ENCODE data around the gene MICAL3. TPM values are rescaled to one million over a fixed set of nuclear protein-coding genes. Genes with fewer than 3 reads are reported as not detected.
A peak's percentile ranks its signal among the peaks of the same experiment; 100 is the strongest.

The MICAL3 gene
- total RNA-seq, 2 experiments from 2014 or later, result 26.4 to 29.7 TPM

GRCh38 chr22:17780116-17780740, 244.1 kb downstream of the MICAL3 start:
- H3K27ac Mint-ChIP-seq, result peak overlapping the region; percentile 73
- ATAC-seq (no peak), DNase-seq (peak; percentile 46)
- ChIA-PET POLR2A (interaction anchor here (0.7 to 1.4 kb wide), 3 partner anchors 10 to 297 kb away, joined by 3 to 6 read pairs (median 4); partner anchors contain the start of genes BCL2L13 and PEX26), CTCF (interaction anchor here (1.2 to 3.1 kb wide), 3 partner anchors 13 to 296 kb away, joined by 4 to 19 read pairs (median 5); no protein-coding TSS in a partner anchor)
- peaks cover 19% of the 10 kb centered on the region for H3K36me3 Mint-ChIP-seq (ENCODE audit: low read depth)
- H3K4me3 Mint-ChIP-seq, result no peak overlapping the region
- H3K4me1 Mint-ChIP-seq (ENCODE audit: low read depth), result peaks cover 60% of the 10 kb centered on the region
- H3K27me3 Mint-ChIP-seq (ENCODE audit: low read depth), result no peaks in the 10 kb centered on the region
- no peaks in the 10 kb centered on the region for H3K9me3 Mint-ChIP-seq (ENCODE audit: insufficient read depth)

GRCh38 chr22:17779286-17780115, 244.9 kb downstream of the MICAL3 start:
- Mint-ChIP-seq H3K4me1 (ENCODE audit: low read depth) (peaks cover 66% of the 10 kb centered on the region), H3K36me3 (ENCODE audit: low read depth) (peaks cover 19% of the 10 kb centered on the region), H3K4me3 (peak overlapping the region; percentile 90), H3K9me3 (ENCODE audit: insufficient read depth) (no peaks in the 10 kb centered on the region), H3K27me3 (ENCODE audit: low read depth) (no peaks in the 10 kb centered on the region), H3K27ac (peak overlapping the region; percentile 83)
- ChIA-PET POLR2A (interaction anchor here (0.9 to 1.4 kb wide), 2 partner anchors 141 to 298 kb away, joined by 3 to 6 read pairs; partner anchors contain the start of genes BCL2L13 and PEX26), CTCF (interaction anchor here (1.2 to 3.1 kb wide), 2 partner anchors 12 to 36 kb away, joined by 4 to 19 read pairs; no protein-coding TSS in a partner anchor)
- DNase-seq (no peak), ATAC-seq (no peak)

GRCh38 chr22:17778412-17778976, 245.9 kb downstream of the MICAL3 start:
- ATAC-seq (no peak), DNase-seq (no peak)
- Mint-ChIP-seq H3K4me1 (ENCODE audit: low read depth) (peaks cover 68% of the 10 kb centered on the region), H3K27me3 (ENCODE audit: low read depth) (no peaks in the 10 kb centered on the region), H3K27ac (peak overlapping the region; percentile 73), H3K36me3 (ENCODE audit: low read depth) (peaks cover 19% of the 10 kb centered on the region), H3K4me3 (peak overlapping the region; percentile 90), H3K9me3 (ENCODE audit: insufficient read depth) (no peaks in the 10 kb centered on the region)
- ChIA-PET CTCF (no interaction called here), POLR2A (interaction anchor here (0.9 to 1.7 kb wide), 3 partner anchors 10 to 299 kb away, joined by 3 to 11 read pairs (median 5); partner anchors contain the start of genes BCL2L13 and PEX26)

GRCh38 chr22:17777717-17778044, 246.7 kb downstream of the MICAL3 start:
- Mint-ChIP-seq H3K27me3 (ENCODE audit: low read depth) (peaks cover 5% of the 10 kb centered on the region), H3K27ac (peak overlapping the region; percentile 98), H3K4me3 (peak overlapping the region; percentile 90), H3K36me3 (ENCODE audit: low read depth) (peaks cover 22% of the 10 kb centered on the region), H3K4me1 (ENCODE audit: low read depth) (peaks cover 76% of the 10 kb centered on the region), H3K9me3 (ENCODE audit: insufficient read depth) (no peaks in the 10 kb centered on the region)
- DNase-seq (no peak), ATAC-seq (no peak)
- CTCF ChIA-PET, result interaction anchor here (1.6 kb wide), 1 partner anchor 35 kb away, joined by 7 read pairs; no protein-coding TSS in a partner anchor
- POLR2A ChIA-PET, result interaction anchor here (0.6 to 1.7 kb wide), 5 partner anchors 10 to 300 kb away, joined by 3 to 11 read pairs (median 4); partner anchors contain the start of genes BCL2L13 and PEX26

DNA sequence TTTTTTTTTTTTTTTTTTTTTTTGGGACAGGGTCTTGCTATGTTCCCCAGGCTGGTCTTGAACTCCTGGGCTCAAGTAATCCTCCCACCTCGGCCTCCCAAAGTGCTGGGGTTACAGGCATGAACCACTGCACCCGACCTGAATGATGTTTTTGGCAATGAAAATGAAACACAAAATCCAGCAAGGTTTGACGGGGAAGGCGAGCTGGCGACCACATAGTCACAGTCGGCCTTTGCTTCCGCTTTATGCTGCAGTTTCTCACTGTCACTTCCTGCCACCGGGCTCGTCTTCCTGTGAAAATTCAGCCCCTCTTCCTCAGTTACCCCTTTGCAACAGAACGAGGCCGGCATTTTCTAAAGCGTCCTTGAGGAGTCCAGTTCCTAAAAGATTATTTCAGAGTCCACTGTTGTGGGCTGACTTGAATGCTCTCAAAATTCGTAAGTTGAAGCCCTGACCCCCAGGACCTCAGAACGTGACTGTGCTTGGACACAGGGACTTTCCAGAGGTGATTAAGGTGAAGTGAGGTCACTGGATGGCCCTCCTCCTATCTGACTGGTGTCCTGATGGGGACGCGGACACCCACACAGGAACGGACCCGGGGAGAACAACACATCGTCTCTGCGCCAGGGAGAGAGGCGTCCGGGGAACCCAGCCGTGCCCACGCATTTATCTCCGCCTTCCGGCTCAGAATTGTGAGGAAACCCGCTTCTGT, 247.2 kb downstream of the MICAL3 start:
- Mint-ChIP-seq H3K4me1 (ENCODE audit: low read depth) (peaks cover 80% of the 10 kb centered on the region), H3K4me3 (peak overlapping the region; percentile 90), H3K36me3 (ENCODE audit: low read depth) (peaks cover 24% of the 10 kb centered on the region), H3K9me3 (ENCODE audit: insufficient read depth) (no peaks in the 10 kb centered on the region), H3K27me3 (ENCODE audit: low read depth) (peaks cover 7% of the 10 kb centered on the region), H3K27ac (peak overlapping the region; percentile 98)
- DNase-seq (peak; percentile 88), ATAC-seq (peak; percentile 51)
- POLR2A ChIA-PET, result interaction anchor here (0.6 to 1.7 kb wide), 4 partner anchors 8 to 300 kb away, joined by 3 to 11 read pairs (median 4); partner anchors contain the start of genes BCL2L13 and PEX26
- CTCF ChIA-PET, result interaction anchor here (0.7 to 1.6 kb wide), 5 partner anchors 8 to 299 kb away, joined by 3 to 8 read pairs (median 3); no protein-coding TSS in a partner anchor

- H3K27me3 Mint-ChIP-seq (ENCODE audit: low read depth), result peaks cover 7% of the 10 kb centered on the region
- H3K27ac Mint-ChIP-seq, result peak overlapping the region; percentile 98
- ATAC-seq, result no peak
- no peak for DNase-seq
- peaks cover 25% of the 10 kb centered on the region for H3K36me3 Mint-ChIP-seq (ENCODE audit: low read depth)
- no peaks in the 10 kb centered on the region for H3K9me3 Mint-ChIP-seq (ENCODE audit: insufficient read depth)
- CTCF ChIA-PET, result interaction anchor here (0.7 to 1.6 kb wide), 3 partner anchors 9 to 301 kb away, joined by 3 to 8 read pairs (median 3); no protein-coding TSS in a partner anchor
- POLR2A ChIA-PET, result no interaction called here
- peaks cover 79% of the 10 kb centered on the region for H3K4me1 Mint-ChIP-seq (ENCODE audit: low read depth)
- peak overlapping the region; percentile 64 for H3K4me3 Mint-ChIP-seq
These were observed 248.4 kb downstream of the MICAL3 start for GRCh38 chr22:17775781-17776465.

DNA sequence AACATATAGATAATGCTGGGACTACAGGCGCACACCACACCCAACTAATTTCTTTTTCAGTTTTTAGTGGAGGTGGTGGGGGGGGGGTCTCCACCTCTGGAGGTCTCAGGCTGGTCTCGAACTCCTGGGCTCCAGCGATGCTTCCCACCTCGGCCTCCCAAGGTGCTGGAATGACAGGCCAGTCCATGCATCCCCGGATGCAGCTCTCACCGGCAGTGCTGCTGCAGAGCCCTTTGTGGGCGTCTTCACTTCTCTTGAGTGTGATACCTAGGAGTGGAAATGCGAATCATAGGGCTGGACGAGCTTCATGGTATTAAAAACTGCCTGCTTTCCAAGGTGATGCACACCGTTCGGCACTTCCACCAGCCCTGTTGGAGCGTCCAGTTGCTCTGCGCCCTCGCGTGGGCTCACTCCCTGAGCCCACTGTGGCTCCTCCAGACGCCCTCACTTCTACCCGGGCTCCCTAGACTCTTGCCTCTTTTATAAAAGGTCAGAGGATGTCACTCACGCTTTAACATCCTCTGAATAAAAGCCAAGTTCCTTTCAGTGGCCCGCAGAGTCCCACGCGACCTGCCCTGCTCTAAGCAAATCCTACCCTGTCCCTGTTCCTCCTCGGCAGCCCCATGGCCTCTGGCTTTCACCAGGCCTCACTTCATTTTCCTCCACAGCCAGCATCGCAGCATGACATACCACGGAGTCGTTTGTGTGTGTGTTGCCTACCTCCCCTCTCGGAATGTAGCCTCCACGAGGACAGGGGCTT, 249.3 kb downstream of the MICAL3 start:
- no peak for ATAC-seq
- H3K27ac Mint-ChIP-seq, result peak overlapping the region; percentile 98

GRCh38 chr22:17774206-17774925, 250.0 kb downstream of the MICAL3 start, which contains the start of gene BID:
Gene BID (minus strand): TSS chr22:17774469. CDS start chr22:17750116, 24,353 bp downstream.
- ATAC-seq, result peak; percentile 51
- CTCF ChIA-PET, result interaction anchor here (1.0 to 6.3 kb wide), 5 partner anchors 10 to 302 kb away, joined by 3 to 41 read pairs (median 5); no protein-coding TSS in a partner anchor
- Mint-ChIP-seq H3K4me3 (peak within 1 kb of the TSS; percentile 82), H3K27me3 (ENCODE audit: low read depth) (peaks cover 7% of the 10 kb centered on the region), H3K9me3 (ENCODE audit: insufficient read depth) (no peaks in the 10 kb centered on the region), H3K36me3 (ENCODE audit: low read depth) (peaks cover 19% of the 10 kb centered on the region), H3K27ac (peak within 1 kb of the TSS; percentile 98), H3K4me1 (ENCODE audit: low read depth) (peaks cover 65% of the 10 kb centered on the region)
- peak; percentile 60 for DNase-seq
- POLR2A ChIA-PET, result interaction anchor here (0.7 to 0.9 kb wide), 2 partner anchors 13 to 227 kb away, joined by 3 read pairs; no protein-coding TSS in a partner anchor

More for the DNA sequence above, 249.3 kb downstream of the MICAL3 start:
- Mint-ChIP-seq H3K4me3 (peak overlapping the region; percentile 64), H3K36me3 (ENCODE audit: low read depth) (peaks cover 24% of the 10 kb centered on the region), H3K4me1 (ENCODE audit: low read depth) (peaks cover 71% of the 10 kb centered on the region), H3K27me3 (ENCODE audit: low read depth) (peaks cover 7% of the 10 kb centered on the region), H3K9me3 (ENCODE audit: insufficient read depth) (no peaks in the 10 kb centered on the region)
- DNase-seq, result no peak
- ChIA-PET CTCF (interaction anchor here (6.3 kb wide), 1 partner anchor 9 kb away, joined by 41 read pairs; no protein-coding TSS in a partner anchor), POLR2A (interaction anchor here (0.7 kb wide), 1 partner anchor 227 kb away, joined by 3 read pairs; no protein-coding TSS in a partner anchor)

DNA sequence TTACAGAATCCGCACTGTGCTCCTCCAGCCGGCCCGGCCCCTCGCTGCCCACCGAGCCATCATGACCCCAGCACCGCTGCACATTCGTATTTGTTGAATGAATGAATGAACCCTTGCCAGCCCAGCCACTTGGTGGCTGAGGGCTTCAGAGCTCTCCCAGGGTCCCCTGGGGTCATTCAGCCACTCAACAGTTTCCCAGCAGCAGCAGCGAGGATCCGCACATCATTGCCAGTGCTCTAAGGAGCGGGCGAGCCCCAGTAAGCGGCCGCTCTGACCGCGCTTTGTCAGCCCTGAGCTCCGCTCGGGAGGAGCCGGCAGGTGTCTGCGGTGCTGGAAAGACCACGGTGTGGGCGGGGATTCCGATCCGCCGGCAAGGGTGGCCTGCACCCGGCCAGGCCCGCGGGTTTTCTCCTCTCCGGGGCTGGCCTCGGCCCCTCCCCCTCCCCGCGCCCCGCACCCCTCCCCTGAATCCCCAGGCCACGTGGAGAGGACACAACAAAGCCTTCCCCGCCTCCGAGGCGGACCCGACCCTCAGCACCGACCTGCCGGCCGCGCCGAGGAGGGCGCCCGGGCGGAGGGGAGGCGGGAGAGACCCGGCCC, 250.7 kb downstream of the MICAL3 start:
- Mint-ChIP-seq H3K36me3 (ENCODE audit: low read depth) (peaks cover 13% of the 10 kb centered on the region), H3K27me3 (ENCODE audit: low read depth) (peaks cover 7% of the 10 kb centered on the region), H3K4me1 (ENCODE audit: low read depth) (peaks cover 59% of the 10 kb centered on the region), H3K9me3 (ENCODE audit: insufficient read depth) (no peaks in the 10 kb centered on the region), H3K27ac (peak overlapping the region; percentile 76), H3K4me3 (peak overlapping the region; percentile 82)
- ChIA-PET CTCF (interaction anchor here (1.0 to 6.3 kb wide), 5 partner anchors 11 to 302 kb away, joined by 3 to 41 read pairs (median 5); no protein-coding TSS in a partner anchor), POLR2A (interaction anchor here (0.6 to 0.9 kb wide), 4 partner anchors 9 to 688 kb away, joined by 3 read pairs; no protein-coding TSS in a partner anchor)
- ATAC-seq (peak; percentile 62), DNase-seq (peak; percentile 76)

All from activated CD8-positive, alpha-beta T cell treated with anti-CD3 and anti-CD28 coated beads, Interleukin-2, amount 10 ng/mL, durations not matched to agents 7 days and 5 days (primary cell).